H9 (cell line): Measurements from ENCODE around the gene ACADL. TPM values are rescaled to one million over a fixed set of nuclear protein-coding genes. Genes with fewer than 3 reads are reported as not detected.

Experiments
- DNase-seq: peaks from one replicate; pipeline ENCODE4 v3.0.0-alpha.2; 2017
- H2AFZ ChIP-seq: one replicate; pipeline ENCODE4 v1.6.1; 2013; ENCODE audit warnings: mild to moderate bottlenecking, low read length, control low read depth, moderate library complexity
- H2AK5ac ChIP-seq: 2 replicates; pipeline ENCODE4 v1.6.1; 2013; ENCODE audit warnings: low read length, control low read depth, mixed read lengths; ENCODE audit not compliant: insufficient read length
- H2BK120ac ChIP-seq: one replicate; pipeline ENCODE4 v1.6.1; 2013; ENCODE audit warnings: low read depth, mild to moderate bottlenecking, low read length, control low read depth, inconsistent platforms; ENCODE audit not compliant: poor library complexity, severe bottlenecking
- H2BK12ac ChIP-seq: 2 replicates; pipeline ENCODE4 v1.6.1; 2013; ENCODE audit warnings: low read length, control low read depth, mixed read lengths, low read depth; ENCODE audit not compliant: insufficient read length
- H2BK15ac ChIP-seq: 2 replicates; pipeline ENCODE4 v1.6.1; 2013; ENCODE audit warnings: low read depth, low read length, control low read depth
- H2BK20ac ChIP-seq: one replicate; pipeline ENCODE4 v1.6.1; 2013; ENCODE audit warnings: low read depth, mild to moderate bottlenecking, low read length, control low read depth, inconsistent platforms; ENCODE audit not compliant: poor library complexity, severe bottlenecking
- H2BK5ac ChIP-seq: 2 replicates; pipeline ENCODE4 v1.6.1; 2013; ENCODE audit warnings: low read length, control low read depth, mixed read lengths; ENCODE audit not compliant: insufficient read length
- H3K14ac ChIP-seq: 2 replicates; pipeline ENCODE4 v1.6.1; 2013; ENCODE audit warnings: low read length, control low read depth; ENCODE audit not compliant: insufficient read depth
- H3K18ac ChIP-seq: 2 replicates; pipeline ENCODE4 v1.6.1; 2013; ENCODE audit warnings: low read depth, mild to moderate bottlenecking, mixed read lengths, low read length, control low read depth; ENCODE audit not compliant: insufficient read length
- H3K23ac ChIP-seq: 2 replicates; pipeline ENCODE4 v1.6.1; 2013; ENCODE audit warnings: low read length, control low read depth, mixed read lengths, low read depth; ENCODE audit not compliant: insufficient read length
- H3K23me2 ChIP-seq: 2 replicates; pipeline ENCODE4 v1.6.1; 2013; ENCODE audit warnings: low read depth, mild to moderate bottlenecking, mixed read lengths, low read length, control low read depth; ENCODE audit not compliant: insufficient read length, poor library complexity, severe bottlenecking
- H3K27ac ChIP-seq: 2 replicates; pipeline ENCODE4 v1.5.1; 2013; ENCODE audit warnings: low read length, control low read depth, mixed read lengths, low read depth; ENCODE audit not compliant: insufficient read length
- H3K27me3 ChIP-seq: 2 replicates; pipeline ENCODE4 v1.6.1; 2013; ENCODE audit warnings: low read length, control low read depth, inconsistent platforms; ENCODE audit not compliant: insufficient read depth
- H3K4ac ChIP-seq: 2 replicates; pipeline ENCODE4 v1.6.1; 2013; ENCODE audit warnings: low read depth, mild to moderate bottlenecking, control low read depth, inconsistent platforms, low read length, moderate library complexity
- H3K4me1 ChIP-seq: 2 replicates; pipeline ENCODE4 v1.6.1; 2013; ENCODE audit warnings: low read length, control low read depth, inconsistent platforms; ENCODE audit not compliant: insufficient read depth
- H3K4me2 ChIP-seq: 2 replicates; pipeline ENCODE4 v1.6.1; 2013; ENCODE audit warnings: low read length, control low read depth, mixed read lengths; ENCODE audit not compliant: insufficient read length, insufficient read depth
- H3K56ac ChIP-seq: 2 replicates; pipeline ENCODE4 v1.6.1; 2013; ENCODE audit warnings: low read depth, mild to moderate bottlenecking, mixed read lengths, low read length, control low read depth; ENCODE audit not compliant: insufficient read length
- H3K79me1 ChIP-seq: 2 replicates; pipeline ENCODE4 v1.6.1; 2013; ENCODE audit warnings: low read depth, mild to moderate bottlenecking, moderate library complexity, low read length, control low read depth, inconsistent platforms; ENCODE audit not compliant: insufficient read depth, poor library complexity, severe bottlenecking
- H3K79me2 ChIP-seq: 2 replicates; pipeline ENCODE4 v1.6.1; 2013; ENCODE audit warnings: low read length, control low read depth, inconsistent platforms; ENCODE audit not compliant: insufficient read depth
- H3K9ac ChIP-seq: 2 replicates; pipeline ENCODE4 v1.6.1; 2013; ENCODE audit warnings: low read length, control low read depth, mixed read lengths; ENCODE audit not compliant: insufficient read length; ENCODE audit errors: extremely low read depth
- H3K9me3 ChIP-seq: one replicate; pipeline ENCODE4 v1.6.1; 2013; ENCODE audit warnings: low read depth, low read length, inconsistent platforms; ENCODE audit not compliant: control insufficient read depth
- H3T11ph ChIP-seq: one replicate; pipeline ENCODE4 v1.6.1; 2013; ENCODE audit warnings: mild to moderate bottlenecking, low read length, control low read depth, inconsistent platforms
- H4K20me1 ChIP-seq: one replicate; pipeline ENCODE4 v1.6.1; 2013; ENCODE audit not compliant: control insufficient read depth, insufficient read length, insufficient read depth
- H4K5ac ChIP-seq: 2 replicates; pipeline ENCODE4 v1.6.1; 2013; ENCODE audit warnings: low read depth, mild to moderate bottlenecking, mixed read lengths, low read length, control low read depth; ENCODE audit not compliant: insufficient read length
- H4K8ac ChIP-seq: replicated peaks from 2 replicates; pipeline ENCODE4 v1.6.1; 2013; ENCODE audit warnings: low read length, control low read depth, mixed read lengths, low read depth; ENCODE audit not compliant: insufficient read length
- H4K91ac ChIP-seq: 2 replicates; pipeline ENCODE4 v1.6.1; 2013; ENCODE audit warnings: low read depth, mild to moderate bottlenecking, moderate library complexity, mixed read lengths, low read length, control low read depth; ENCODE audit not compliant: insufficient read length
- H3K27ac Mint-ChIP-seq, 3 experiments: 2 replicates in 2 of 3; 3 replicates in 1 of 3; pipeline ENCODE4 v1.8.0; 2020 to 2021; ENCODE audit warnings: mixed read lengths in 3 of 3, mild to moderate bottlenecking in 1 of 3, moderate library complexity in 1 of 3
- H3K27me3 Mint-ChIP-seq: 2 replicates; pipeline ENCODE4 v1.8.0; 2021; ENCODE audit warnings: low read depth, mild to moderate bottlenecking, moderate library complexity, mixed read lengths
- H3K36me3 Mint-ChIP-seq, 3 experiments: 2 replicates in 2 of 3; 3 replicates in 1 of 3; pipeline ENCODE4 v1.8.0; 2020 to 2021; ENCODE audit warnings: low read depth in 3 of 3, mixed read lengths in 3 of 3; ENCODE audit not compliant: insufficient read depth in 1 of 3
- H3K4me1 Mint-ChIP-seq, 2 experiments: 2 replicates each; pipeline ENCODE4 v1.8.0; 2020; ENCODE audit warnings: mixed read lengths in 2 of 2
- H3K4me3 Mint-ChIP-seq, 2 experiments: 2 replicates in 1 of 2; 3 replicates in 1 of 2; pipeline ENCODE4 v1.8.0; 2020 to 2021; ENCODE audit warnings: mild to moderate bottlenecking in 2 of 2, mixed read lengths in 2 of 2, moderate library complexity in 1 of 2
- H3K9me3 Mint-ChIP-seq, 2 experiments: 2 replicates in 1 of 2; 3 replicates in 1 of 2; pipeline ENCODE4 v1.8.0; 2020; ENCODE audit warnings: mild to moderate bottlenecking in 2 of 2, mixed read lengths in 2 of 2, moderate library complexity in 1 of 2
- WGBS: extraction: QIAGEN DNeasy Blood & Tissue Kit; methylation state at CpG from one replicate; pipeline ENCODE4 v1.1.7; 2013; ENCODE audit warnings: missing lambda C conversion rate, low lambda C conversion rate, mixed read lengths; ENCODE audit not compliant: insufficient read length; ENCODE audit errors: extremely low coverage; 5-methylcytosine and 5-hydroxymethylcytosine counted together
- total RNA-seq: library from RNA; stranded (reverse); gene quantifications from 2 replicates; pipeline ENCODE4 v1.2.1, GENCODE V29; 2021
- TF ChIP-seq, protein P1 (sequence below): fragments of 200-600 bp; sonication (generic); conservative IDR thresholded peaks from 3 replicates; pipeline ENCODE4 v1.8.0; 2021; ENCODE audit warnings: antibody characterized with exemption, mild to moderate bottlenecking

ACADL gene
- total RNA-seq, 1 experiment from 2014 or later: 0.26 TPM

DNA sequence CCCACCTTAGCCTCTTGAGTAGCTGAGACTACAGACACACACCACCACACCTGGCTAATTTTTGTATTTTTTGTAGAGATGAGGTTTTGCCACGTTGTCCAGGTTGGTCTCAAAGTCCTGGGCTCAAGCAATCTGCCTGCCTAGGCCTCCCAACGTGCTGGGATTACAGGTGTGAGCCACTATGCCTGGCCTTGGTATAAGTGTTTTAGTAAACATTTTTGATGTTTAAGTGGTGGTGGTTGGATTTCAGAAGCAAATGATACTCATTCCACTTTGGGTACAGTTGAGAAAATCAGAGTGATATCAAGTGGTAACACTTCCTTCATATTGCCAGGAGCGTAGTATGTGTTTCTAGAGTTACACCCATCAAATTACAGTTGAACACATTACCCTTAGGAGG lies 25.4 kb downstream of the ACADL start:
- no peak overlapping the region for H4K8ac ChIP-seq
- H3K27ac ChIP-seq: no peak overlapping the region
- no peaks in the 10 kb centered on the region for H3K9me3 Mint-ChIP-seq
- H3K79me2 ChIP-seq: no peaks in the 10 kb centered on the region
- no CpG with 5 or more reads among the region's 3 CpGs for WGBS
- H4K5ac ChIP-seq: no peak overlapping the region
- H2BK120ac ChIP-seq: no peak overlapping the region
- no peaks in the 10 kb centered on the region for H4K20me1 ChIP-seq
- H4K91ac ChIP-seq: no peak overlapping the region
- H2AFZ ChIP-seq: no peak overlapping the region
- peaks cover 0 to 3% of the 10 kb centered on the region in 2 experiments; a peak in 1 of 4 replicates for H3K4me1 Mint-ChIP-seq
- H3K79me1 ChIP-seq: no peaks in the 10 kb centered on the region
- no peaks in the 10 kb centered on the region for H3K23me2 ChIP-seq
- no peaks in the 10 kb centered on the region for H3K27me3 Mint-ChIP-seq
- no peaks in the 10 kb centered on the region for H3K4me1 ChIP-seq
- TF ChIP-seq, protein P1, sequence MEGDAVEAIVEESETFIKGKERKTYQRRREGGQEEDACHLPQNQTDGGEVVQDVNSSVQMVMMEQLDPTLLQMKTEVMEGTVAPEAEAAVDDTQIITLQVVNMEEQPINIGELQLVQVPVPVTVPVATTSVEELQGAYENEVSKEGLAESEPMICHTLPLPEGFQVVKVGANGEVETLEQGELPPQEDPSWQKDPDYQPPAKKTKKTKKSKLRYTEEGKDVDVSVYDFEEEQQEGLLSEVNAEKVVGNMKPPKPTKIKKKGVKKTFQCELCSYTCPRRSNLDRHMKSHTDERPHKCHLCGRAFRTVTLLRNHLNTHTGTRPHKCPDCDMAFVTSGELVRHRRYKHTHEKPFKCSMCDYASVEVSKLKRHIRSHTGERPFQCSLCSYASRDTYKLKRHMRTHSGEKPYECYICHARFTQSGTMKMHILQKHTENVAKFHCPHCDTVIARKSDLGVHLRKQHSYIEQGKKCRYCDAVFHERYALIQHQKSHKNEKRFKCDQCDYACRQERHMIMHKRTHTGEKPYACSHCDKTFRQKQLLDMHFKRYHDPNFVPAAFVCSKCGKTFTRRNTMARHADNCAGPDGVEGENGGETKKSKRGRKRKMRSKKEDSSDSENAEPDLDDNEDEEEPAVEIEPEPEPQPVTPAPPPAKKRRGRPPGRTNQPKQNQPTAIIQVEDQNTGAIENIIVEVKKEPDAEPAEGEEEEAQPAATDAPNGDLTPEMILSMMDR: no peak
- no peak overlapping the region for H3K56ac ChIP-seq
- H3K4ac ChIP-seq: no peak overlapping the region
- no peaks in the 10 kb centered on the region for H3K9me3 ChIP-seq
- H2BK5ac ChIP-seq: no peak overlapping the region
- H2AK5ac ChIP-seq: no peak overlapping the region
- no peak overlapping the region for H3K18ac ChIP-seq
- no peak overlapping the region for H3K23ac ChIP-seq
- no peak overlapping the region for H3K9ac ChIP-seq
- H3K36me3 Mint-ChIP-seq: no peaks in the 10 kb centered on the region
- no peak overlapping the region for H2BK12ac ChIP-seq
- H2BK15ac ChIP-seq: no peak overlapping the region
- no peak for DNase-seq
- H3K14ac ChIP-seq: no peak overlapping the region
- no peak overlapping the region for H3K4me3 Mint-ChIP-seq
- no peak overlapping the region for H3K27ac Mint-ChIP-seq
- no peaks in the 10 kb centered on the region for H3K27me3 ChIP-seq
- H2BK20ac ChIP-seq: no peak overlapping the region
- H3T11ph ChIP-seq: no peak overlapping the region
- H3K4me2 ChIP-seq: no peak overlapping the region
